Panc1 (cell line): ENCODE measurements around the gene TNFSF13. TPM values are rescaled to one million over a fixed set of nuclear protein-coding genes. Genes with fewer than 3 reads are reported as not detected.

Source experiments
- ATAC-seq: fragments of 200-7000 bp; cut with Tn5 transposase; 2 replicates; pipeline ENCODE4 v1.9.1; 2020; ENCODE audit warnings: mild to moderate bottlenecking, moderate library complexity
- BruUV-seq: library from RNA; stranded (reverse); fragments of 400-500 nt; replicated peaks from 2 replicates; lab custom pipeline; 2021; lab: Mats Ljungman, UMichigan
- CTCF ChIA-PET: fragments of 300-600 bp; sonication (Branson Sonifier 250); formaldehyde crosslinking; loops from one replicate; lab custom pipeline; 2022; ENCODE audit warnings: antibody characterized with exemption; lab: Charles Lee
- POLR2A ChIA-PET: fragments of 300-600 bp; sonication (Branson Sonifier 250); formaldehyde crosslinking; loops from one replicate; lab custom pipeline; 2022; ENCODE audit warnings: antibody characterized with exemption; lab: Charles Lee
- DNase-seq: peaks from one replicate; pipeline ENCODE4 v3.0.0-alpha.2; 2010; ENCODE audit warnings: low read depth, low spot score
- H3K27ac ChIP-seq: 2 replicates; pipeline ENCODE4 v1.5.1; 2011; ENCODE audit warnings: mild to moderate bottlenecking, low read length, inconsistent platforms
- H3K27me3 ChIP-seq: fragments of 200-500 bp; sonication (Bioruptor generic); 2 replicates; pipeline ENCODE4 v1.6.0; 2014; ENCODE audit warnings: low read length, inconsistent platforms; ENCODE audit not compliant: control insufficient read depth, insufficient read depth
- H3K36me3 ChIP-seq: fragments of 200-500 bp; sonication (Bioruptor generic); 2 replicates; pipeline ENCODE4 v1.5.1; 2014; ENCODE audit warnings: inconsistent platforms, mild to moderate bottlenecking, low read length, moderate library complexity; ENCODE audit not compliant: control insufficient read depth, insufficient read depth
- H3K4me1 ChIP-seq: 2 replicates; pipeline ENCODE4 v1.5.1; 2011; ENCODE audit warnings: inconsistent platforms, mild to moderate bottlenecking, low read length, moderate library complexity; ENCODE audit not compliant: control insufficient read depth, insufficient read depth
- H3K4me3 ChIP-seq, 2 experiments: 2 replicates each; pipeline ENCODE4 v1.5.1; 2011 to 2012; ENCODE audit warnings: low read depth in 2 of 2, low read length in 2 of 2, mild to moderate bottlenecking in 2 of 2, inconsistent platforms in 1 of 2, moderate library complexity in 1 of 2
- H3K9me3 ChIP-seq: fragments of 200-500 bp; sonication (Bioruptor generic); 2 replicates; pipeline ENCODE4 v1.5.1; 2014; ENCODE audit warnings: low read depth, mild to moderate bottlenecking, inconsistent platforms, low read length, moderate library complexity; ENCODE audit not compliant: control insufficient read depth, insufficient read depth
- CTCF ChIP-seq: fragments of 450-650 bp; IDR thresholded peaks from 2 replicates; pipeline ENCODE4 v1.5.1; 2017; ENCODE audit warnings: mild to moderate bottlenecking
- POLR2AphosphoS5 ChIP-seq: IDR thresholded peaks from 2 replicates; pipeline ENCODE4 v1.6.1; 2012; ENCODE audit warnings: mild to moderate bottlenecking, low read depth, low read length, moderate library complexity
- SIN3A ChIP-seq: IDR thresholded peaks from 2 replicates; pipeline ENCODE4 v1.6.1; 2012; ENCODE audit warnings: low read depth, mild to moderate bottlenecking, low read length, moderate library complexity, borderline replicate concordance; ENCODE audit not compliant: insufficient read depth
- TCF7L2 ChIP-seq: IDR thresholded peaks from 2 replicates; pipeline ENCODE4 v1.6.1; 2011; ENCODE audit warnings: mild to moderate bottlenecking, low read depth, low read length, inconsistent platforms
- in situ Hi-C: cut with HindIII; loops from 2 replicates; pipeline ENCODE4 v1.10.0; 2016; ENCODE audit warnings: low sequenced_read_pairs, low pct_unique_long_range_greater_than_20kb
- intact Hi-C: fragments of 100-400 bp; cut with micrococcal nuclease; formaldehyde crosslinking; loops from one replicate; pipeline ENCODE4 v1.10.0; 2022; ENCODE audit not compliant: unreplicated experiment
- total RNA-seq: library from RNA; stranded (reverse); gene quantifications from one replicate; pipeline ENCODE4 v1.2.1, GENCODE V29; 2021; ENCODE audit not compliant: unreplicated experiment
- TF ChIP-seq, protein P1 (sequence below), 2 experiments: IDR thresholded peaks; 2 replicates each; pipeline ENCODE4 v1.6.1; 2011 to 2012; ENCODE audit warnings: low read depth in 2 of 2, control low read depth in 1 of 2, low read length in 1 of 2, mild to moderate bottlenecking in 1 of 2, moderate library complexity in 1 of 2; ENCODE audit not compliant: insufficient read depth in 1 of 2

TNFSF13 gene
- total RNA-seq, 1 experiment from 2014 or later, result 2.3 TPM

GRCh38 chr17:7586673-7587419 lies 28.3 kb downstream of the TNFSF13 start:
- in situ Hi-C loops, result no loop called here
- Histone ChIP-seq H3K36me3 (peaks cover 5% of the 10 kb centered on the region), H3K27ac (0 out of 2 replicates have a peak overlapping the region, but pooled peaks have one; percentile 2), H3K9me3 (no peaks in the 10 kb centered on the region), H3K4me3 (no peak overlapping the region), H3K27me3 (no peaks in the 10 kb centered on the region), H3K4me1 (peaks cover 28% of the 10 kb centered on the region)
- POLR2A ChIA-PET, result no interaction called here
- peak; percentile 43 for ATAC-seq
- intact Hi-C loops, result loop anchor here (2.0 kb wide), 1 partner anchor 100 kb away; the partner anchor contains the start of gene TP53
- CTCF ChIA-PET, result interaction anchor here (1.2 kb wide), 1 partner anchor 101 kb away, joined by 7 read pairs; the partner anchor contains the start of genes TP53 and WRAP53
- DNase-seq, result no peak
- BruUV-seq, result no TSS peak
- TF ChIP-seq, protein P1, sequence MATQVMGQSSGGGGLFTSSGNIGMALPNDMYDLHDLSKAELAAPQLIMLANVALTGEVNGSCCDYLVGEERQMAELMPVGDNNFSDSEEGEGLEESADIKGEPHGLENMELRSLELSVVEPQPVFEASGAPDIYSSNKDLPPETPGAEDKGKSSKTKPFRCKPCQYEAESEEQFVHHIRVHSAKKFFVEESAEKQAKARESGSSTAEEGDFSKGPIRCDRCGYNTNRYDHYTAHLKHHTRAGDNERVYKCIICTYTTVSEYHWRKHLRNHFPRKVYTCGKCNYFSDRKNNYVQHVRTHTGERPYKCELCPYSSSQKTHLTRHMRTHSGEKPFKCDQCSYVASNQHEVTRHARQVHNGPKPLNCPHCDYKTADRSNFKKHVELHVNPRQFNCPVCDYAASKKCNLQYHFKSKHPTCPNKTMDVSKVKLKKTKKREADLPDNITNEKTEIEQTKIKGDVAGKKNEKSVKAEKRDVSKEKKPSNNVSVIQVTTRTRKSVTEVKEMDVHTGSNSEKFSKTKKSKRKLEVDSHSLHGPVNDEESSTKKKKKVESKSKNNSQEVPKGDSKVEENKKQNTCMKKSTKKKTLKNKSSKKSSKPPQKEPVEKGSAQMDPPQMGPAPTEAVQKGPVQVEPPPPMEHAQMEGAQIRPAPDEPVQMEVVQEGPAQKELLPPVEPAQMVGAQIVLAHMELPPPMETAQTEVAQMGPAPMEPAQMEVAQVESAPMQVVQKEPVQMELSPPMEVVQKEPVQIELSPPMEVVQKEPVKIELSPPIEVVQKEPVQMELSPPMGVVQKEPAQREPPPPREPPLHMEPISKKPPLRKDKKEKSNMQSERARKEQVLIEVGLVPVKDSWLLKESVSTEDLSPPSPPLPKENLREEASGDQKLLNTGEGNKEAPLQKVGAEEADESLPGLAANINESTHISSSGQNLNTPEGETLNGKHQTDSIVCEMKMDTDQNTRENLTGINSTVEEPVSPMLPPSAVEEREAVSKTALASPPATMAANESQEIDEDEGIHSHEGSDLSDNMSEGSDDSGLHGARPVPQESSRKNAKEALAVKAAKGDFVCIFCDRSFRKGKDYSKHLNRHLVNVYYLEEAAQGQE (IDR thresholded peaks at IDR 0.05; ENCODE audit: insufficient read depth in 1 of 2, low read depth in 2 of 2, low read length in 1 of 2), result no peak
- TF ChIP-seq SIN3A (no peak), POLR2AphosphoS5 (no peak), CTCF (peak; percentile 85)

DNA sequence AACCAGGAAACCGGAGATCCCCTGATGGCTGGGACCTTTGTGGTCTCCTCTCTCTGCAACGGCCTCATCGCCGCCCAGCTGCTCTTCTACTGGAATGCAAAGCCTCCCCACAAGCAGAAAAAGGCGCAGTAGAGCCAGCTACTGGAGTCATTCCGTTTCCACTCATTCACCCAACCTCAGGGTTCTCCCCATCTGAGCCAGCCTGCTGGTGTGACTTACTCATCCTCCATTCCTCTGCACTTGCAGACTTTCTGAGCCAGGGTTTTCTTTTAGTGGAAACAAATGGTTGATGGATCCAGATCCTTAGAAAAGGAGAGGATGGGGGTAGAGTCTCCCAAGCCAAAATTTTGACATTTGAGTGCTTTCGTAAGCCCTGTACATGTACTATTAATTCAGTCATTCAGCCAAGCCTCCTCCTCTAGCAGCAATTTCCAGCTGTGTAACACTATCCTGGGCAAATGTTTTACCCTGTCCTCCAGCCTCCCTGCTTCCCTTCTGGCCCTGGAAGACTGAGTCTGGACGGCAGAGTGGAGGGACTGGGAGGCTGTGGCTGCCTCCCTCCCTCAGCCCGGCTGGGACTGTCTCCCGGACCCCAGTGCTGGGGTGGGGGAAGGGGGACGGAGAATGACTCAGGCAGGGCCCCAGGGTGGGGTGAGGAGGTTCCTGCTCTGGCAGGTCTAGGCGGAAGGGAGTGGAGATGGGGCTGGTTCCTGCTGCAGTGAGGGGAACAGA lies 29.0 kb downstream of the TNFSF13 start:
- no peaks in the 10 kb centered on the region for H3K27me3 ChIP-seq
- peaks cover 5% of the 10 kb centered on the region for H3K36me3 ChIP-seq
- BruUV-seq, result TSS peak; percentile 38
- ATAC-seq, result no peak
- 0 out of 2 replicates have a peak overlapping the region, but pooled peaks have one; percentile 2 for H3K27ac ChIP-seq
- no peak overlapping the region for H3K4me3 ChIP-seq
- TF ChIP-seq CTCF, result no peak
- TF ChIP-seq, protein P1 (IDR thresholded peaks at IDR 0.05; ENCODE audit: insufficient read depth in 1 of 2, low read depth in 2 of 2, low read length in 1 of 2), result no peak
- no peak for TF ChIP-seq TCF7L2
- no peak for TF ChIP-seq POLR2AphosphoS5
- TF ChIP-seq SIN3A, result no peak
- ChIA-PET POLR2A (no interaction called here), CTCF (interaction anchor here (1.2 kb wide), 1 partner anchor 100 kb away, joined by 7 read pairs; the partner anchor contains the start of genes TP53 and WRAP53)
- H3K4me1 ChIP-seq, result peaks cover 22% of the 10 kb centered on the region
- H3K9me3 ChIP-seq, result no peaks in the 10 kb centered on the region
- no peak for DNase-seq
- in situ Hi-C loops, result no loop called here
- intact Hi-C loops, result loop anchor here (2.0 kb wide), 1 partner anchor 99 kb away; the partner anchor contains the start of gene TP53
